NCI-H2171 (cell line): Measurements from ENCODE around the gene ACAT2.
"Not testable (repeated sequence)": the region's sequence is repeated elsewhere in the genome, so short reads cannot be mapped to it uniquely, and the experiment has no call there.

Source experiments
- DNase-seq: peaks from one replicate; lab custom pipeline; 2025; lab: John Stamatoyannopoulos, UW

Gene ACAT2

DNA sequence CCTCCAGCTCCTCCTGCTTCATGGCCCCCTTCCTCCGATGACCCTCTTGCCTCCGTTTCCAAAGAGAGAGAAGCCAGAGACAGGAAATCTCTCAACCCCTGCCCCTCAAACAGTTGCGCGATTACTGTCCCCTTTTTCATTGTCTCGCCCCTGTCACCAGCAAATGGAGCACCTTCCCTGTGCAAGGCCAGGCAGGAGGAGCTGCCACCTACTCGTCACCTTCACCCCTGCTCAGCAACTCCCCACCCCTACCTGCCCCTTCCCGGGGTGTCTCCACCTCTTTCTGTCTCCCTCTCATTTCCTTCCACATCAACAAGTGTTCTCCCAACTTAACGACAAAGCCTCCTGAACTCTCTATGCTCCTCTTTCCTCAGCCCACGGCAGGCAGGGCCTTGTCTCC, 51.9 kb downstream of the ACAT2 start:
- no peak for DNase-seq

DNA sequence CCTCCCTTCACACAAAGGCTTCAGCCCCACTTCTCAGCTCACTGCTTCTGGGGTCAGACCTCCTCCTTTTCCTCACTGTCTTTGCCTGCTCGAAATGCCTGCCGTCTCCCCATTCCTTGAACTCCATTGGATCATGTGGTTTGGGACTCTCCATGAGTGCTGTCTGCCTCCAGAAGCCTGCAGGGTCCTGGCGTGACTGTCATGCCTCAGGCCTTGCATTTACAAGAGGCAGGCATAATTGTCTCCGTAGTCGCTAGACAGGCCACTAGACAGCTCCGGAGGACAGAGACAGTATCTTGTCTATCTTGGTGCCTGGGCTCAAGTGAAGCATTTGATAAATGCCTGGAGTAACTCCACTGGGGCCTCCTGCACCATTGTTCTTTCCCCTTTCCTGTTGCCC, 53.6 kb downstream of the ACAT2 start:
- DNase-seq: no peak

DNA sequence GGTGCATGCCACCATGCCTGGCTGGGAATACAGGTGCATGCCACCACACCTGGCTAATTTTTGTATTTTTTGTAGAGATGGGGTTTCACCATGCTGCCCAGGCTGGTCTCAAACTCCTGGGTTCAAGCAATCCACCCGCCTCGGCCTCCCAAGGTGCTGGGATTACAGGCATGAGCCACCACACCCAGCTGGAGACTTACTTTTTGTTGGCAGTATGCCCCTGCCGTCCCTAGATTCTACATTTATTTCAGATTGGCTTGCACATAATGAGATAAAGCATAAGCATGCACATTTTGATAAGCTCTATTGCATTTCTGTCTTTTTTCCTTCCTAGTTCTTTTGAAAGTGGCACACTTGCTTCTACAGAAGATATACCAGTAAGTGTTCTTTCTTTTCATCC, 54.9 kb downstream of the ACAT2 start:
- not testable (repeated sequence) for DNase-seq

DNA sequence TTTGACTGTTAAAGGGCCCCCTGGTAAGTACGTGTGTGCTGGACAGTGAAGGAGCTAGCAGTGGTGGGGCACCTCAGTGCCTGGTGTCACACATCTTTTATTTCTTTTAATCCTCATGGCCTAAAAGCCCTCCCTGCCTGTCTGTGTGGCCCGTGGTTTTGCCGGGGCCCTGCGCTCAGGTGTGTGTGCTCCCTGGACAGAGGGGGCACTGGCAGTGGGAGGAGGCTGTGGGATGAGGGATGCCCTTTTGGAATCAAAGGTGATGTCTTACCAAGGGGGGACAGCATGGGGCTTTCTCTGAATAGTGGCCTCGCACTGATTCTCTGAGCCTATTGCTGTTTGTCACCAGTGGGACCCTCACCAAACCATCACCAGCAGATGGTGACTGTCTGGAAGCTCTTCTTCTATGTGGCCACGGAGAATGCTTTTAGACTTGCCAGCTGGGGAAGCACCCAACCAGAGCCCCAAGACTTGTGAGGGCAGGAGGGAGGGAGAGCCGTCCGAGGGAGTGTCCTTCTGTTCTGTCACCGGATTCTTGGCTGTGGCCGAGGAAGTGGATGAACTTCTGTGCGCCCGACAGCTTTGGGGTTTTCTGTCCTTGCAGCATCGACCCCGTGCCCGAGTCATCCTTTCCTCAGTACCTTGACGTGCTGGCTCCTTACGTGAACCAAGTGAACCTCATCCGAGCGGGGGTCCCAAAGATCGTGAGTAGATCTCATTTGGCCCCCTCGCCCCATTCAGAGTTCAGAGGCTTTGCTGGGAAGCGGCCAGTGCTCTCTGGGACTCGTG, 56.3 kb downstream of the ACAT2 start:
- no peak for DNase-seq

DNA sequence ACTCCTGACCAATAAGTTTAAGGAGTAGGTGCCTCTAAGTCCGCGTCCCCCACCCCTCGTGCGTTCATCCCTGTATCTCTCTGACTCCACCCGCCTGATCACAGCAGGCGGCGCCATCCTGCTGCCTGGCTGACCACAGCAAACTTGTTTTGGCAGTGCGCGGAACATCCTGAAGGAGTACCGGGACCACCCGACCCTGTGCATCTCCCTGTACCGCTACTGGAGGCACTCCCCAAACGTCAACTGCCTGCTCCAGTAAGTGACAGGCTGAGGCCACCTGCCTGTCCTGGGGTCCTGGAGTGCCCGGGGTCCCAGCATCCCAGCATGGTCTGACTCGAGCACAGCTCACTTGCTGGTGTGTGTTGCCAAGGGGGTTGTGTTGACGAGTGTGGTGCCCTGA, 57.3 kb downstream of the ACAT2 start:
- DNase-seq: no peak

DNA sequence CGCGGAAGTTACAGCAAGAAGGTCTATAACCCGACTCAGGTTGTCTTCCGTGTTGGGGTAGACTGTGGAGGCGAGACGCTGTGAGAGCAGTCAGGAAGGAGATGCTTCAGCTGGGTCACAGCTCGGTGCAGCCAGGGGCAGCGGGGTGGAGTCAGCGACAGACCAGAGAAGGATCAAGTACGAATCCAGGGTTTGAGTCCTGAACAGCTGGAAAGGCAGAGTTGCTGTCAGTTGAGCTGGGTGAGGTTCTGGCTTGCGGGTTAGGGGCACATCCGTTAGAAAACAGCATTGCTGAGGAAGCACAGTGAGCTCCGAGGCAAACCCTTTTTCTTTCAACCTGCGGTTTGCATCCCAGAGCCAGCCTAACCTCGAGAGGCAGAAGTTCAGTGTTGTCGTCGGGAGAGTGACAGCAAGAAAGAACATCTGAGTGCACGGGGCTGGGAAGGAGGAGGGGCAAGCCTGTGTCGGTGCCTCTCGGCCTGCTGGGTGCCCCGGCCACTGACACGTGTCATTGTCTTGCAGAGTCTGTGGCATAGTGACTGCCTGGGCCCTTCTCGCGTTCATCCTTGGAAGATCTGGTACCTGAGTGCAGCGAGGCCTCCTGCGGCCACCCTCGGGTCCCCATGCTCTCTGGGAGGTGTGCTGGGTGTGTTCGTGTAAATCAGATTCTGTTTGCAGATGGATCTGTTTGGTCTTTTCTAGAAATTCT, 58.2 kb downstream of the ACAT2 start:
- no peak for DNase-seq

DNA sequence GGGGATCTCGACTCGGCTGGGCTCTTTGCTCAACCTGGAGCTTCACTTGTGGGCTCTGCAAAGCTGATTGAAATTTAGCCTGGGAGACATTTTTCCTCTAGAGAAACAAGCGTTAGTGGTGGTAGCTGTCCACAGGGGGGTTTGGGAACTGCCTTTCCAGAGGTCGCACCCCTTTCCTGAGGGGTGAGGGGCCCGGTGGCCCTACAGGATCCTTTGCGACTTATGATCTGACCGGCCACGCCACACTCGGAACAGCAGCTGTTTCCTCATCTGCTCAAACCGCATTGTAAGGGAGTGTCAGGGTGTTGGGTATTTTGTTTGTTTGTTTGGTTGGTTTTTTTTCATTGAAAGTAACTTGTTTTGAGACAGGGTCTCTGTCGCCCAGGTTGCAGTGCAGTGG, 59.3 kb downstream of the ACAT2 start:
- no peak for DNase-seq

DNA sequence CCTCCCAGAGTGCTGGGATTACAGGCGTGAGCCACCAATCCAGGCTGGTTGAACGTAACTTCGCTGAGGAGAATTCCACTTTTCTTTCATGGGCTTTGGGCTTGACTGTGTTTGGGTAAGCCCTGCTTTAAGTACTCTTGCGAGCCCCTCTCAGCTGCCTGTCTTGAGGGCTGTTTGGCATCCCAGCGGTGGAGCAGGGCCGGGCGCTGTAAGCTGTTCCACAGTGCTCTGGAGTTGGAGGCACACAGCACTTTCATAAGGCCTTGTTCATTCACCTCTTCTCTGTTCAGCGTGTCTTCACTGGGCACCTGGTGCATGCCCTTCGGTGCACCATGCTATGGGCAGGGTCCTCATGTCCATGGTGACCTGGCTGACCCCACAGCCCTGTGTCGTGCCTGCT, 59.9 kb downstream of the ACAT2 start:
- no peak for DNase-seq

DNA sequence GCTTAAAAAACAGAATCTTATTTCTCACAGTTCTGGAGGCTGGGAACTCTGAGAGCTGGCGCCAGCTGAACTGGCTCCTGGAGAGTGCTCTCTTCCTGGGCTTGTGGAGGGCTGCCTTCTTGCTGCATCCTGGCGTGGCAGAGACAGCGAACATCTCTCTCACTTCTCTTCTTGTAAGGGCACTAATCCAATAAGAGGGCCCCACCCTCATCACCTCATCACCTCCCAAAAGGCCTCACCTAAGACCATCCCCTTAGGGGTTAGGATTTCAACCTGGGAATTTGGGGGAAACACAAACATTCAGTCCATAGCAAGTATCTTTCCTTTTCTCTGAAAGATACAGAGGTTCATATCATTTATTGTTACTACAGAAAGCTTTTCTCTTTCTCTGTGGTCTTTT, 62.1 kb downstream of the ACAT2 start:
- no peak for DNase-seq

DNA sequence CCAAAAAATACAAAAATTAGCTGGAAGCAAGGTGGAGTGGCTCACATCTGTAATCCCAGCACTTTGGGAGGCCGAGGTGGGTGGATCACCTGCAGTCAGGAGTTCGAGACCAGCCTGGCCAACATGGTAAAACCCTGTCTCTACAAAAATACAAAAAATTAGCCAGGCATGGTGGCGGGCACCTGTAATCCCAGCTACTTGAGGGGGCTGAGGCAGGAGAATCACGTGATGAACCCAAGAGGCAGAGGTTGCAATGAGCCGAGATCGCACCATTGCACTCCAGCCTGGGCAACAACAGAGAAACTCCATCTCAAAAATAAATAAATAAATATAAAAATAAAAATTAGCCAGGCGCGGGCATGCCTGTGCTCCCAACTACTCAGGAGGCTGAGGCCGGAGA, 62.8 kb downstream of the ACAT2 start:
- DNase-seq: not testable (repeated sequence)

DNA sequence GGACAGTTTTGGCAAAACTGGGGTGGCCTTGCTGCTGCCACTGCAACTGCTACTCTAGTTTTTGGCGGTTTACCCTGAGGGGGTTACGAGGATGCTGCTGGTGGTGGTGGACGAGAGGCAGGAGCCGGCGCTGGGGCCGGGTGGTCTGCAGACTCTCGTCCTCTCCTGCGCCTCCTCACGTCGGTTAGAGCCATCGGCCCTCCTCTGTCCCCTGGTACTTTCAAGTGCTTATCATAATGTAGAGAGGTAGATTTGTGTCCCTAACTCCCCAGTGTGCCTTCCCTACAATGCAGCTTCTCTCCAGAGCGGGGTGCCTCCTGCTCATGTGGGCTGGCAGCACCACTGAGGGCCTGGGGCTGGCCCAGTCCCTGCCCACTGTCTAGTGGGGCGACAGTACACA, 64.2 kb downstream of the ACAT2 start:
- no peak for DNase-seq

DNA sequence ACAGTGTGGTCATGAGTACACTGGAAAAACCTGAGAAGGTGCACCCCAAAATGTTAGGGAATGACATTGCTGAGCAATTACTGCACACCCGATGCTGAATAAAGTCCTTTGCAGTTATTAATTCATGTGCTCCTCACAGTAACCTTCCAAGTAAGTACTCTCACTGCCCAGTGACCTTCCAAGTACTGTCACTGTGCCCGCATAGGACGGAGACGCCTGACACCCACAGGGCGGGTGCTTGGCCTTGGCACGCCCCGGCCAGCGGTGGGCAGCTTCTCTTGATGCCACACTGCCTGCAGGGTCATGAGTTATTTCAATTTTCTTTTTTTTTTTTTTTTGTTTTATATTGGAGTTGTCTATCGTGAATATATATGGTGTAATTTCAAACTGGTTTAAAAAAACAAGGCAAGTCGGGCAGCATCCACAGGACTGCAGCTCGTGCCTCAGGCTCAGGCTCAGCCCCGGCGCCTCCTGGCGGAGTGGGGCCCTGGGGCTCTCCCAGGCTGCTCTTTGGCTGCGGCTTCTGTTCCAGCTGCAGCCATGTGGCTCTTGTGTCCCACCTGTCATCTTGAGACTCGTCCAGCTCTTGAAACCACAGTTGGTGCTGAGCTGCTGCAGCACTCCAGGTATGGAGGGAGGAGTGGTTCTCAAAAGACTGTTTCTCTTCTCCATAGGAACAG, 65.3 kb downstream of the ACAT2 start:
- peak; percentile 59 for DNase-seq

DNA sequence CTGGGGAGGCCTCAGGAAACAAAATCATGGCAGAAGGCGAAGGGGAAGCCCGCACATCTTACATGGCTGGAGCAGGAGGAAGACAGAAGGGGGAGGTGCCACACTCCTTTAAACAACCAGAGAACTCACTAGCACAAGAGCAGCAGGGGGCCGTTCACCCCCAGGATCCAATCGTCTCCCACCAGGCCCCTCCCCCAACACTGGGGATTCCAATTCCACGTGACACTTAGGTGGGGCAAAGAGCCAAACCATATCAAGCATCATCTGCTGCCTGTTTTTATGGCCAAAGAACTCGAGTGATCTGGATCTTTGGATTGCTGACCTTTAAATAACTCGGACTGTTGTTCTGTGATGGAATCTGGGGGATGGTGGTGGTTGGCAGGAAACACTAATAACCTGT, 66.2 kb downstream of the ACAT2 start:
- no peak for DNase-seq
